Endothelial cell of umbilical vein (primary cell): Measurements from ENCODE around the gene FAM107A. TPM values are rescaled to one million over a fixed set of nuclear protein-coding genes. Genes with fewer than 3 reads are reported as not detected.

Experiments
- BruUV-seq: library from RNA; stranded (reverse); fragments of 400-500 nt; replicated peaks from 2 replicates; lab custom pipeline; 2021; lab: Mats Ljungman, UMichigan
- CTCF ChIA-PET: fragments of 300-600, 350-600 bp; sonication (Branson Sonifier 250); formaldehyde crosslinking; loops from one replicate; lab custom pipeline; 2021; ENCODE audit warnings: antibody characterized with exemption, inconsistent platforms; lab: Charles Lee
- POLR2A ChIA-PET: fragments of 300-600, 350-600 bp; sonication (Branson Sonifier 250); formaldehyde crosslinking; loops from one replicate; lab custom pipeline; 2021; ENCODE audit warnings: antibody characterized with exemption, inconsistent platforms; lab: Charles Lee
- DNase-seq: peaks from one replicate; pipeline ENCODE4 v3.0.0-alpha.2; 2011; ENCODE audit warnings: low read depth, low spot score
- FAIRE-seq: peaks from 2 replicates; lab custom pipeline; 2011; peaks lifted over from hg19 to GRCh38; lab: Jason Lieb, UNC
- H2AFZ ChIP-seq: 2 replicates; pipeline ENCODE4 v1.6.0; 2012; ENCODE audit warnings: low read depth, low read length, control low read depth, inconsistent platforms
- H3K27ac ChIP-seq: 2 replicates; pipeline ENCODE4 v1.5.1; 2011; ENCODE audit warnings: low read depth, mild to moderate bottlenecking, control low read depth, low read length, moderate library complexity; ENCODE audit not compliant: insufficient read depth
- H3K27me3 ChIP-seq, 2 experiments: 2 replicates each; pipeline versions ENCODE4 v1.6.0 to v1.6.1; 2011; ENCODE audit warnings: low read length in 2 of 2, mixed read lengths in 1 of 2; ENCODE audit not compliant: control insufficient read depth in 2 of 2, insufficient read depth in 2 of 2
- H3K36me3 ChIP-seq, 2 experiments: 2 replicates in 1 of 2; 3 replicates in 1 of 2; pipeline ENCODE4 v1.5.1; 2011; ENCODE audit warnings: low read length in 2 of 2, mild to moderate bottlenecking in 1 of 2, moderate library complexity in 1 of 2; ENCODE audit not compliant: control insufficient read depth in 2 of 2, insufficient read depth in 2 of 2; ENCODE audit errors: extremely low read depth in 1 of 2
- H3K4me1 ChIP-seq: 3 replicates; pipeline ENCODE4 v1.5.1; 2011; ENCODE audit warnings: mild to moderate bottlenecking, low read length; ENCODE audit not compliant: control insufficient read depth, insufficient read depth; ENCODE audit errors: extremely low read depth
- H3K4me2 ChIP-seq: 2 replicates; pipeline ENCODE4 v1.6.1; 2011; ENCODE audit warnings: low read length, control low read depth, mixed read lengths; ENCODE audit not compliant: insufficient read depth
- H3K4me3 ChIP-seq, 3 experiments: fragments of 200-600 bp in 1 of 3; sonication (generic), shearing (Covaris generic) in 1 of 3; replicated peaks in 1 of 3; 2 replicates each; pipeline ENCODE4 v1.5.1; 2011 to 2016; ENCODE audit warnings: control low read depth in 3 of 3, low read length in 3 of 3, mild to moderate bottlenecking in 2 of 3, inconsistent platforms in 1 of 3, low read depth in 1 of 3, moderate library complexity in 1 of 3; ENCODE audit not compliant: insufficient read depth in 1 of 3
- H3K79me2 ChIP-seq: 2 replicates; pipeline ENCODE4 v1.6.0; 2012; ENCODE audit warnings: low read length, inconsistent platforms; ENCODE audit not compliant: control insufficient read depth, insufficient read depth
- H3K9ac ChIP-seq: replicated peaks from 2 replicates; pipeline ENCODE3; 2011; ENCODE audit warnings: low read length, control low read depth; ENCODE audit not compliant: insufficient read depth; ENCODE audit errors: extremely low read depth
- H3K9me1 ChIP-seq: replicated peaks from 3 replicates; pipeline ENCODE4 v1.6.0; 2011; ENCODE audit warnings: mild to moderate bottlenecking, low read length; ENCODE audit not compliant: control insufficient read depth, insufficient read depth; ENCODE audit errors: extremely low read depth
- H3K9me3 ChIP-seq: replicated peaks from 2 replicates; pipeline ENCODE4 v1.5.1; 2012; ENCODE audit warnings: low read length, inconsistent platforms; ENCODE audit not compliant: control insufficient read depth, insufficient read depth
- H4K20me1 ChIP-seq: replicated peaks from 2 replicates; pipeline ENCODE3; 2011; ENCODE audit warnings: mild to moderate bottlenecking, low read length; ENCODE audit not compliant: control insufficient read depth, insufficient read depth; ENCODE audit errors: extremely low read depth
- EZH2 ChIP-seq: IDR thresholded peaks from 2 replicates; pipeline ENCODE4 v1.6.1; 2012; ENCODE audit warnings: borderline replicate concordance, low read depth, mild to moderate bottlenecking, moderate library complexity, low read length, inconsistent platforms; ENCODE audit not compliant: severe bottlenecking
- FOS ChIP-seq: IDR thresholded peaks from 2 replicates; pipeline ENCODE4 v1.6.1; 2011; ENCODE audit warnings: mild to moderate bottlenecking, low read length, moderate library complexity, borderline replicate concordance; ENCODE audit not compliant: insufficient read depth
- GATA2 ChIP-seq: IDR thresholded peaks from 2 replicates; pipeline ENCODE4 v1.7.0; 2011; ENCODE audit warnings: low read depth, mild to moderate bottlenecking, moderate library complexity, mixed read lengths, low read length; ENCODE audit not compliant: insufficient read length, insufficient read depth
- JUN ChIP-seq: IDR thresholded peaks from 2 replicates; pipeline ENCODE4 v1.6.1; 2011; ENCODE audit warnings: borderline replicate concordance, low read depth; ENCODE audit not compliant: insufficient read length, insufficient read depth
- MAX ChIP-seq: IDR thresholded peaks from 2 replicates; pipeline ENCODE4 v1.6.1; 2011; ENCODE audit not compliant: insufficient read depth, insufficient read length
- MYC ChIP-seq: IDR thresholded peaks from one replicate; pipeline ENCODE4 v1.6.1; 2011; ENCODE audit warnings: mild to moderate bottlenecking, low read depth, low read length
- POLR2A ChIP-seq: IDR thresholded peaks from 2 replicates; pipeline ENCODE4 v1.6.1; 2012; ENCODE audit warnings: low read depth, mild to moderate bottlenecking, control low read depth, low read length
- POLR2AphosphoS5 ChIP-seq: IDR thresholded peaks from 2 replicates; pipeline ENCODE4 v1.6.1; 2012; ENCODE audit warnings: low read depth, mild to moderate bottlenecking, control low read depth, low read length, moderate library complexity; ENCODE audit not compliant: insufficient read depth
- dilution Hi-C: fragments of 300-500 bp; cut with MboI; formaldehyde crosslinking; loops from one replicate; pipeline ENCODE4 v1.15.0; 2019; ENCODE audit warnings: low sequenced_read_pairs; ENCODE audit not compliant: extremely low pct_ligation_motif_present
- intact Hi-C: fragments of 100-400 bp; cut with micrococcal nuclease; formaldehyde crosslinking; loops from one replicate; pipeline ENCODE4 v1.10.0; 2022
- polyA plus RNA-seq, 4 experiments: library from polyadenylated mRNA; depleted of rRNA in 3 of 4; stranded (reverse) in 3 of 4; unstranded in 1 of 4; fragments of >200 nt; gene quantifications; 2 replicates each; pipeline versions ENCODE4 v1.2.1 to v1.2.3, GENCODE V29; 2011 to 2012; ENCODE audit warnings: missing spikeins in 1 of 4
- total RNA-seq: library from RNA; stranded (reverse); gene quantifications from 2 replicates; pipeline ENCODE4 v1.2.3, GENCODE V29; 2021
- TF ChIP-seq, protein P1 (sequence below), 2 donors: IDR thresholded peaks; 1 replicate in 1 of 2; 2 replicates in 1 of 2; pipeline ENCODE4 v1.5.1; 2011; ENCODE audit warnings: low read length in 2 of 2, mild to moderate bottlenecking in 2 of 2, moderate library complexity in 2 of 2, control low read depth in 1 of 2, inconsistent platforms in 1 of 2, low read depth in 1 of 2; ENCODE audit not compliant: insufficient read depth in 1 of 2; ENCODE audit errors: extremely low read depth in 1 of 2

FAM107A gene
- total and polyA plus RNA-seq, 2 donors (not counting 3 experiments of a cell fraction or from before 2014, with no cell fraction given) = 5.7 to 10.7 TPM

- BruUV-seq = no TSS peak
- DNase-seq (no peak), FAIRE-seq (no peak)
- Histone ChIP-seq H2AFZ (peak overlapping the region; percentile 88), H4K20me1 (no peaks in the 10 kb centered on the region), H3K79me2 (no peaks in the 10 kb centered on the region), H3K9me1 (no peaks in the 10 kb centered on the region), H3K36me3 (no peaks in the 10 kb centered on the region), H3K4me3 (peak overlapping the region; percentile 40 to 65 (median 51)), H3K27ac (no peak overlapping the region), H3K9me3 (no peaks in the 10 kb centered on the region), H3K4me1 (peaks cover 5% of the 10 kb centered on the region), H3K9ac (peak overlapping the region; percentile 54), H3K4me2 (peak overlapping the region; percentile 89), H3K27me3 (peaks cover 20 to 26% of the 10 kb centered on the region in 2 experiments)
- TF ChIP-seq, protein P1, sequence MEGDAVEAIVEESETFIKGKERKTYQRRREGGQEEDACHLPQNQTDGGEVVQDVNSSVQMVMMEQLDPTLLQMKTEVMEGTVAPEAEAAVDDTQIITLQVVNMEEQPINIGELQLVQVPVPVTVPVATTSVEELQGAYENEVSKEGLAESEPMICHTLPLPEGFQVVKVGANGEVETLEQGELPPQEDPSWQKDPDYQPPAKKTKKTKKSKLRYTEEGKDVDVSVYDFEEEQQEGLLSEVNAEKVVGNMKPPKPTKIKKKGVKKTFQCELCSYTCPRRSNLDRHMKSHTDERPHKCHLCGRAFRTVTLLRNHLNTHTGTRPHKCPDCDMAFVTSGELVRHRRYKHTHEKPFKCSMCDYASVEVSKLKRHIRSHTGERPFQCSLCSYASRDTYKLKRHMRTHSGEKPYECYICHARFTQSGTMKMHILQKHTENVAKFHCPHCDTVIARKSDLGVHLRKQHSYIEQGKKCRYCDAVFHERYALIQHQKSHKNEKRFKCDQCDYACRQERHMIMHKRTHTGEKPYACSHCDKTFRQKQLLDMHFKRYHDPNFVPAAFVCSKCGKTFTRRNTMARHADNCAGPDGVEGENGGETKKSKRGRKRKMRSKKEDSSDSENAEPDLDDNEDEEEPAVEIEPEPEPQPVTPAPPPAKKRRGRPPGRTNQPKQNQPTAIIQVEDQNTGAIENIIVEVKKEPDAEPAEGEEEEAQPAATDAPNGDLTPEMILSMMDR (IDR thresholded peaks at IDR 0.05; ENCODE audit: extremely low read depth in 1 of 2, insufficient read depth in 1 of 2, low read depth in 1 of 2, low read length in 2 of 2) = no peak
- TF ChIP-seq POLR2A = no peak
- ChIA-PET CTCF (interaction anchor here (0.9 to 2.8 kb wide), 13 partner anchors 9 to 56 kb away, joined by 3 to 28 read pairs (median 6); no protein-coding TSS in a partner anchor), POLR2A (no interaction called here)
- intact Hi-C loops (loop anchor here (1.0 kb wide), 1 partner anchor 7 kb away; the partner anchor contains the start of gene FAM107A), dilution Hi-C loops (no loop called here)
Measured at GRCh38 chr3:58584690-58585004, 7.5 kb upstream of the FAM107A start.

DNA sequence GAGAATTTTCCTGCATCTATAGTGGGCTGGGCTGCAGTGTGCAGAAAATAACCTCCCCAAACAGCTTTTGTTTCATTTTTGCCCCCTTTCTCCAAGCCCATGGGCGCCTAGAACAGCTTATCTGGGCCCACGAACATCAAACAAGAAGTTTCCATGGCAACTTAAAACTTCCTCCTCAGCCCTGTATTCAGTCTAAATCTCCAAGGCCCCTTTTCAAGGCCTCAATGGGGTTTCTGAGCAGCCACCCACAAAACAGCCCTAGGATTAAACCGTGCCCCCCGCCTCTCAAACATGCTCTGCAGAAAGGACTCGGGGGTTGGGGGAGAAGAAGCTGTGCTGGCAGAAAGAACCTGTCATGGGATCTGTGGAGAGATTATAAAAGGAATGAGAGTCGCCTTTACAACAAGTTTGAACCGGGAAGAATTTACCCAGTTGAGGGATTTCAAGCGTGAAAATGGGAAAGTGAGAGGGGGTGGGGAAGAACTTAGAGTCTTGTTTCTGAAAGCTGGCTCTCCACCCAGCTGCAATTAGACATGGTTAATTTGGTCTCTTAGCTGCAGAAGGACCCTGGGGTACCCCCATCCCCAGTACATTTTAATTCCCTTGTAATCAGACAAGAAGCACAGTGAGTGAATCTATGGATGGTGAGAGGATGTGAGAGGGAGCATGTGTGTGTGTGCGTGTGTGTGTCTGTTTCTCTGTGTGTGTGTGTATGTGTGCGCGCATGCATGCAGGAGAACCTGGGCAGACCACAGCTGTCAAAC lies 4.3 kb upstream of the FAM107A start:
- FAIRE-seq (no peak), DNase-seq (no peak)
- Histone ChIP-seq H3K27ac (no peak overlapping the region), H3K4me2 (no peak overlapping the region), H3K79me2 (no peaks in the 10 kb centered on the region), H3K9me3 (no peaks in the 10 kb centered on the region), H2AFZ (no peak overlapping the region), H3K36me3 (no peaks in the 10 kb centered on the region), H3K4me1 (peaks cover 19% of the 10 kb centered on the region), H3K9me1 (no peaks in the 10 kb centered on the region), H3K27me3 (peaks cover 7 to 11% of the 10 kb centered on the region in 2 experiments), H4K20me1 (no peaks in the 10 kb centered on the region), H3K9ac (no peak overlapping the region), H3K4me3 (no peak overlapping the region)
- ChIA-PET CTCF (no interaction called here), POLR2A (no interaction called here)
- dilution Hi-C loops = no loop called here
- TF ChIP-seq JUN (no peak), MYC (no peak), POLR2AphosphoS5 (no peak), EZH2 (no peak), MAX (no peak), GATA2 (no peak), FOS (no peak), POLR2A (no peak)
- TF ChIP-seq, protein P1 (IDR thresholded peaks at IDR 0.05; ENCODE audit: extremely low read depth in 1 of 2, insufficient read depth in 1 of 2, low read depth in 1 of 2, low read length in 2 of 2) = no peak
- intact Hi-C loops = no loop called here
- BruUV-seq = no TSS peak
